GM23338 (cell line): ENCODE measurements around the gene RAD51B.

ENCODE experiments used
- EZH2 ChIP-seq: fragments of 200-600 bp; sonication (generic); IDR thresholded peaks from one replicate; pipeline ENCODE4 v1.8.0; 2017; ENCODE audit warnings: antibody characterized with exemption, mild to moderate bottlenecking, low read depth; ENCODE audit not compliant: unreplicated experiment
- NANOG ChIP-seq: IDR thresholded peaks from 2 replicates; pipeline ENCODE4 v1.6.1; 2016; ENCODE audit warnings: antibody characterized with exemption, borderline replicate concordance
- POLR2AphosphoS5 ChIP-seq: IDR thresholded peaks from 2 replicates; pipeline ENCODE4 v1.6.1; 2016; ENCODE audit warnings: antibody characterized with exemption, low read depth
- ZNF331 ChIP-seq: fragments of 250-450 bp; sonication (Bioruptor Pico); IDR thresholded peaks from 2 replicates; pipeline ENCODE4 v1.5.0; 2020; ENCODE audit warnings: low read depth, mild to moderate bottlenecking, moderate library complexity
- TF ChIP-seq, protein P1 (sequence below), 2 experiments: fragments of 200-600 bp in 1 of 2; sonication (generic) in 1 of 2; conservative IDR thresholded peaks; 2 replicates each; pipeline versions ENCODE4 v1.5.1 to v1.6.1; 2016 to 2017; ENCODE audit warnings: antibody characterized with exemption in 2 of 2, low read depth in 2 of 2, mild to moderate bottlenecking in 2 of 2, moderate library complexity in 1 of 2
- TF ChIP-seq, protein P2 (sequence below): IDR thresholded peaks from one replicate; pipeline ENCODE4 v1.6.1; 2018; ENCODE audit warnings: antibody characterized with exemption; ENCODE audit not compliant: unreplicated experiment

DNA sequence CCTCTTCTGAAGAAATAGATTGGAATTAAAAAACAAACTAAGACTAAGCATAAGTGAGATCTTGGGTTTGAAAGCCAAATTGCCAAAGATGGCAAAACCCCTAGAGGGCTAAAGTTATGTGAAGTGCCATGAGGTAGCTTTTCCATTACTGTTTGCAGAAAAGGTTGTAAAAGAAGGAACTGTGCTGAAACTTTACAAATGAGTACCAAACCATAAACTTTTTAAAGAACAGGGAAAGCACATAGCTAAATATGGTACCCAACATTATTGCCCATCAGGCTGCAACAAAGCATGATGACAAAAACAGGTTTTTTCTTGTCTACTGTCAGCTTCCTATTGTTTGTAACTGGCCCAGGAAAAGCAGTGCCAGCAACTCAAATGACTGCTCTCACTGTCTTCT, 224.2 kb downstream of the RAD51B start:
- no peak for TF ChIP-seq NANOG
- TF ChIP-seq, protein P1, sequence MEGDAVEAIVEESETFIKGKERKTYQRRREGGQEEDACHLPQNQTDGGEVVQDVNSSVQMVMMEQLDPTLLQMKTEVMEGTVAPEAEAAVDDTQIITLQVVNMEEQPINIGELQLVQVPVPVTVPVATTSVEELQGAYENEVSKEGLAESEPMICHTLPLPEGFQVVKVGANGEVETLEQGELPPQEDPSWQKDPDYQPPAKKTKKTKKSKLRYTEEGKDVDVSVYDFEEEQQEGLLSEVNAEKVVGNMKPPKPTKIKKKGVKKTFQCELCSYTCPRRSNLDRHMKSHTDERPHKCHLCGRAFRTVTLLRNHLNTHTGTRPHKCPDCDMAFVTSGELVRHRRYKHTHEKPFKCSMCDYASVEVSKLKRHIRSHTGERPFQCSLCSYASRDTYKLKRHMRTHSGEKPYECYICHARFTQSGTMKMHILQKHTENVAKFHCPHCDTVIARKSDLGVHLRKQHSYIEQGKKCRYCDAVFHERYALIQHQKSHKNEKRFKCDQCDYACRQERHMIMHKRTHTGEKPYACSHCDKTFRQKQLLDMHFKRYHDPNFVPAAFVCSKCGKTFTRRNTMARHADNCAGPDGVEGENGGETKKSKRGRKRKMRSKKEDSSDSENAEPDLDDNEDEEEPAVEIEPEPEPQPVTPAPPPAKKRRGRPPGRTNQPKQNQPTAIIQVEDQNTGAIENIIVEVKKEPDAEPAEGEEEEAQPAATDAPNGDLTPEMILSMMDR (conservative IDR thresholded peaks at IDR 0.05; ENCODE audit: low read depth in 2 of 2), result no peak
- TF ChIP-seq, protein P2, sequence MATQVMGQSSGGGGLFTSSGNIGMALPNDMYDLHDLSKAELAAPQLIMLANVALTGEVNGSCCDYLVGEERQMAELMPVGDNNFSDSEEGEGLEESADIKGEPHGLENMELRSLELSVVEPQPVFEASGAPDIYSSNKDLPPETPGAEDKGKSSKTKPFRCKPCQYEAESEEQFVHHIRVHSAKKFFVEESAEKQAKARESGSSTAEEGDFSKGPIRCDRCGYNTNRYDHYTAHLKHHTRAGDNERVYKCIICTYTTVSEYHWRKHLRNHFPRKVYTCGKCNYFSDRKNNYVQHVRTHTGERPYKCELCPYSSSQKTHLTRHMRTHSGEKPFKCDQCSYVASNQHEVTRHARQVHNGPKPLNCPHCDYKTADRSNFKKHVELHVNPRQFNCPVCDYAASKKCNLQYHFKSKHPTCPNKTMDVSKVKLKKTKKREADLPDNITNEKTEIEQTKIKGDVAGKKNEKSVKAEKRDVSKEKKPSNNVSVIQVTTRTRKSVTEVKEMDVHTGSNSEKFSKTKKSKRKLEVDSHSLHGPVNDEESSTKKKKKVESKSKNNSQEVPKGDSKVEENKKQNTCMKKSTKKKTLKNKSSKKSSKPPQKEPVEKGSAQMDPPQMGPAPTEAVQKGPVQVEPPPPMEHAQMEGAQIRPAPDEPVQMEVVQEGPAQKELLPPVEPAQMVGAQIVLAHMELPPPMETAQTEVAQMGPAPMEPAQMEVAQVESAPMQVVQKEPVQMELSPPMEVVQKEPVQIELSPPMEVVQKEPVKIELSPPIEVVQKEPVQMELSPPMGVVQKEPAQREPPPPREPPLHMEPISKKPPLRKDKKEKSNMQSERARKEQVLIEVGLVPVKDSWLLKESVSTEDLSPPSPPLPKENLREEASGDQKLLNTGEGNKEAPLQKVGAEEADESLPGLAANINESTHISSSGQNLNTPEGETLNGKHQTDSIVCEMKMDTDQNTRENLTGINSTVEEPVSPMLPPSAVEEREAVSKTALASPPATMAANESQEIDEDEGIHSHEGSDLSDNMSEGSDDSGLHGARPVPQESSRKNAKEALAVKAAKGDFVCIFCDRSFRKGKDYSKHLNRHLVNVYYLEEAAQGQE, result no peak
- TF ChIP-seq EZH2, result no peak
- no peak for TF ChIP-seq ZNF331
- no peak for TF ChIP-seq POLR2AphosphoS5
